Spinal cord (tissue), 10 donors: ENCODE data around the gene MUC13. TPM values are rescaled to one million over a fixed set of nuclear protein-coding genes. Genes with fewer than 3 reads are reported as not detected.

ENCODE experiments used
- DNase-seq, 6 donors: peaks; one replicate each; pipeline versions ENCODE4 v3.0.0 to v3.0.0-alpha.2; 2013 to 2015; ENCODE audit warnings: low spot score in 6 of 6, low read depth in 4 of 6
- H3K27ac ChIP-seq: one replicate; pipeline ENCODE4 v1.5.1; 2013; ENCODE audit warnings: low read depth, low read length, control low read depth
- H3K27me3 ChIP-seq: one replicate; pipeline ENCODE4 v1.6.1; 2013; ENCODE audit warnings: low read length; ENCODE audit not compliant: control insufficient read depth, insufficient read depth
- H3K36me3 ChIP-seq: one replicate; pipeline ENCODE4 v1.6.1; 2013; ENCODE audit warnings: low read length; ENCODE audit not compliant: control insufficient read depth, insufficient read depth
- H3K4me1 ChIP-seq: one replicate; pipeline ENCODE4 v1.6.1; 2013; ENCODE audit warnings: low read length; ENCODE audit not compliant: control insufficient read depth, insufficient read depth
- H3K4me3 ChIP-seq: one replicate; pipeline ENCODE4 v1.5.1; 2013; ENCODE audit warnings: low read depth, low read length, control low read depth
- H3K9me3 ChIP-seq: one replicate; pipeline ENCODE4 v1.6.1; 2013; ENCODE audit warnings: low read length; ENCODE audit not compliant: control insufficient read depth, insufficient read depth
- WGBS: methylation state at CpG from one replicate; pipeline ENCODE4 v1.1.5; 2013; ENCODE audit warnings: missing lambda C conversion rate; ENCODE audit not compliant: insufficient coverage; 5-methylcytosine and 5-hydroxymethylcytosine counted together
- polyA plus RNA-seq, 2 donors: library from polyadenylated mRNA; unstranded; fragments of 120-200 nt; gene quantifications; one replicate each; pipeline ENCODE4 v1.2.1, GENCODE V29; 2013; ENCODE audit not compliant: insufficient read length in 2 of 2
- total RNA-seq, 2 donors: library from RNA; depleted of rRNA in 1 of 2; stranded (reverse); fragments of 120-200 nt in 1 of 2; fragments of >200 nt in 1 of 2; gene quantifications; one replicate each; pipeline versions ENCODE4 v1.2.3 to v1.2.4, GENCODE V29; 2013 to 2014
- donor health status: healthy.

MUC13 gene
- total and polyA plus RNA-seq, 4 donors, result 0.06 TPM; not detected in 3

DNA sequence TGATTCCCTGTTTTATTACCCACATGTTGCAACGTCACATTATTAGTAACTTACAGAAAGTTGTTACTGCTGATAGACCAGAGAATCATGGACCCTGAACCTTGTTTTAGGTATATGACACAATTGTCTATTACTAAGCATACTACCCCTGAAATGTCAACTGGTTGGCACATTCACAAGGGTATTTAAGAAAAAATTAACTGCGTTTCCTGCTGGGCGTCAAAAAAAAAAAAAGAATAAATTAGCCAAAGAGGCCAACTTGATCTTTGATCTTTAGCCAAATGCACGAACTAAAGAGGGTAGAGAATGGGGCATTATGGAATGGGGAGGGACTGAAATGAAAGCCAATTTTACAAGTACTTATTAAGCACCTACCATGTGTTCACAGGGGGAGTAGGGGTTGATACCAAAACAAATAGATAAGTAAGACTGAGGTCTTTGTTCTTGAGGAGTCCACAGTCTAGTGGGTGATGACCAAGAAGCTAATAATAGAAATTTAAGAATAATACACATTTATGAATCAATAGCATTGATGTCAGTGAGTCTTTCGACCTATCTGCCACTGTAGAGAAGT lies 17.8 kb upstream of the MUC13 start:
- no CpG with 5 or more reads among the region's 5 CpGs for WGBS
- no peak overlapping the region for H3K27ac ChIP-seq

GRCh38 chr3:124951511-124952281 lies 17.1 kb upstream of the MUC13 start:
- DNase-seq, result no peak
- no peak overlapping the region for H3K4me3 ChIP-seq
- H3K27me3 ChIP-seq, result no peaks in the 10 kb centered on the region
- WGBS, result 90% methylated on average over 6 of the region's 8 CpGs
- no peaks in the 10 kb centered on the region for H3K36me3 ChIP-seq
- H3K27ac ChIP-seq, result no peak overlapping the region
- H3K9me3 ChIP-seq, result no peaks in the 10 kb centered on the region
- no peaks in the 10 kb centered on the region for H3K4me1 ChIP-seq

More for the DNA sequence above, 17.8 kb upstream of the MUC13 start:
- Histone ChIP-seq H3K27me3 (no peaks in the 10 kb centered on the region), H3K36me3 (no peaks in the 10 kb centered on the region), H3K4me3 (no peak overlapping the region), H3K9me3 (no peaks in the 10 kb centered on the region), H3K4me1 (no peaks in the 10 kb centered on the region)
- DNase-seq, result no peak

- H3K4me3 ChIP-seq, result no peak overlapping the region
- no peak overlapping the region for H3K27ac ChIP-seq
- H3K27me3 ChIP-seq, result no peaks in the 10 kb centered on the region
- peak in 1 of 6 donors; percentile 5 for DNase-seq
- H3K36me3 ChIP-seq, result no peaks in the 10 kb centered on the region
- no peaks in the 10 kb centered on the region for H3K4me1 ChIP-seq
- 92% methylated on average over 2 of the region's 3 CpGs for WGBS
- H3K9me3 ChIP-seq, result no peaks in the 10 kb centered on the region
These were observed 15.5 kb upstream of the MUC13 start for GRCh38 chr3:124950026-124950425.

- no peaks in the 10 kb centered on the region for H3K27me3 ChIP-seq
- H3K9me3 ChIP-seq, result no peaks in the 10 kb centered on the region
- H3K4me3 ChIP-seq, result no peak overlapping the region
- H3K4me1 ChIP-seq, result no peaks in the 10 kb centered on the region
- H3K36me3 ChIP-seq, result no peaks in the 10 kb centered on the region
- no peak overlapping the region for H3K27ac ChIP-seq
- no peak for DNase-seq
- WGBS, result no CpG with 5 or more reads among the region's 2 CpGs
These were observed 8.1 kb upstream of the MUC13 start for GRCh38 chr3:124942613-124943012.

GRCh38 chr3:124941771-124942170 lies 7.2 kb upstream of the MUC13 start:
- no peak for DNase-seq
- H3K27me3 ChIP-seq, result no peaks in the 10 kb centered on the region
- no peaks in the 10 kb centered on the region for H3K4me1 ChIP-seq
- no CpG with 5 or more reads among the region's 12 CpGs for WGBS
- no peak overlapping the region for H3K4me3 ChIP-seq
- H3K36me3 ChIP-seq, result no peaks in the 10 kb centered on the region
- H3K27ac ChIP-seq, result no peak overlapping the region
- H3K9me3 ChIP-seq, result no peaks in the 10 kb centered on the region

- Histone ChIP-seq H3K36me3 (no peaks in the 10 kb centered on the region), H3K9me3 (no peaks in the 10 kb centered on the region), H3K27ac (no peak overlapping the region), H3K27me3 (no peaks in the 10 kb centered on the region), H3K4me3 (no peak overlapping the region), H3K4me1 (no peaks in the 10 kb centered on the region)
- 88% methylated on average over 4 of the region's 4 CpGs for WGBS
- DNase-seq, result no peak
These were observed 5.1 kb upstream of the MUC13 start for GRCh38 chr3:124939661-124940060.

GRCh38 chr3:124938896-124939295 lies 4.3 kb upstream of the MUC13 start:
- DNase-seq, result no peak
- 100% methylated on average over 1 of the region's 5 CpGs for WGBS
- H3K9me3 ChIP-seq, result no peaks in the 10 kb centered on the region
- no peaks in the 10 kb centered on the region for H3K36me3 ChIP-seq
- no peak overlapping the region for H3K4me3 ChIP-seq
- no peaks in the 10 kb centered on the region for H3K4me1 ChIP-seq
- H3K27me3 ChIP-seq, result no peaks in the 10 kb centered on the region
- H3K27ac ChIP-seq, result no peak overlapping the region

GRCh38 chr3:124937049-124937448 lies 2.5 kb upstream of the MUC13 start:
- Histone ChIP-seq H3K4me1 (no peaks in the 10 kb centered on the region), H3K27me3 (no peaks in the 10 kb centered on the region), H3K9me3 (no peaks in the 10 kb centered on the region), H3K36me3 (no peaks in the 10 kb centered on the region), H3K4me3 (no peak overlapping the region), H3K27ac (no peak overlapping the region)
- no CpG with 5 or more reads among the region's 3 CpGs for WGBS
- DNase-seq, result no peak

DNA sequence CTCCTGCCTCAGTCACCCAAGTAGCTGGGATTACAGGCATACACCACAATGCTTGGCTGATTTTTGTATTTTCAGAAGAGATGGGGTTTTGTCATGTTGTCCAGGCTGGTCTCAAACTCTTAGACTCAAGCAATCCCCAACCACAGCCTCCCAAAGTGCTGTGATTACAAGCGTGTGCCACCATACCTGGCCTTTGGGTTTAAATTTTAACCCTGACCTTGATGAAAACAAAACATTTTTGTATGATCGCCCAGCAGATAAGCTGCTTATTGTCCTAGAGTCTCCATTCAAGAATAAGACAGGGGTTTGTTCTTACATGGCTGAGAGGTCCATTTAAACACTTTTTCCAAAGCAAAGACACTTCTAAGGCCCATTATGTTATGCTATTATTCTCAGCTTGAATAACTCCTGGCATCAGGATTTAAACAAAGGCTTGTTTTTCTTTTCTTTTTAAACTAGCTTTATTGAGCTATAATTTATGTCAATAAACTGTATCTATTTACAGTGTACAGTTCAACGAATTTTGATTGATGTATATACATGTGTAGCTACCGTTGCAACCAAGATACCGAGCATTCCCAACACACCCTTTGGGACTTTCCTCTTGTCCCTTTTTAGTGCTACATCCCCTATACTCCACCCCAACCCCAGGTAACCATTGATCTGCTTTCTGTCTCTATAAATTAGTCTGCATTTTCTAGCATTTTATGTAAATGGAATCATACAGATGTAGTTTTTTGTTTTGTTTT lies 1.4 kb upstream of the MUC13 start:
- Histone ChIP-seq H3K4me1 (no peaks in the 10 kb centered on the region), H3K36me3 (no peaks in the 10 kb centered on the region), H3K27ac (no peak overlapping the region), H3K4me3 (no peak overlapping the region), H3K27me3 (no peaks in the 10 kb centered on the region), H3K9me3 (no peaks in the 10 kb centered on the region)
- 78% methylated on average over 1 of the region's 5 CpGs for WGBS
- DNase-seq, result no peak
